Kidney (tissue), 14 donors: Measurements from ENCODE around the gene UBTD1. TPM values are rescaled to one million over a fixed set of nuclear protein-coding genes. Genes with fewer than 3 reads are reported as not detected.
"Not testable (repeated sequence)": the region's sequence is repeated elsewhere in the genome, so short reads cannot be mapped to it uniquely, and the experiment has no call there.

ENCODE experiments used
- DNase-seq, 5 donors: peaks; one replicate each; pipeline ENCODE4 v3.0.0-alpha.2; 2013 to 2020
- FAIRE-seq: peaks from 2 replicates; lab custom pipeline; 2012; peaks lifted over from hg19 to GRCh38; lab: Jason Lieb, UNC
- H3K27ac ChIP-seq, 2 donors: one replicate each; pipeline ENCODE4 v1.7.0; 2013; ENCODE audit warnings: low read depth in 2 of 2, low read length in 2 of 2, inconsistent platforms in 1 of 2
- H3K27me3 ChIP-seq: one replicate; pipeline ENCODE4 v1.7.1; 2013; ENCODE audit warnings: low read length, inconsistent platforms; ENCODE audit not compliant: control insufficient read depth, insufficient read depth
- H3K36me3 ChIP-seq, 3 donors: one replicate each; pipeline versions ENCODE4 v1.7.0 to v1.7.1; 2013; ENCODE audit warnings: low read length in 3 of 3, control low read depth in 1 of 3, inconsistent platforms in 1 of 3; ENCODE audit not compliant: insufficient read depth in 3 of 3, control insufficient read depth in 2 of 3
- H3K4me1 ChIP-seq, 3 donors: one replicate each; pipeline versions ENCODE4 v1.7.0 to v1.7.1; 2013; ENCODE audit warnings: low read length in 3 of 3, inconsistent platforms in 1 of 3, low read depth in 1 of 3; ENCODE audit not compliant: control insufficient read depth in 2 of 3, insufficient read depth in 2 of 3
- H3K4me3 ChIP-seq, 3 donors: one replicate each; pipeline versions ENCODE4 v1.7.0 to v1.8.1; 2013; ENCODE audit warnings: low read length in 3 of 3, control low read depth in 1 of 3, inconsistent platforms in 1 of 3
- H3K9ac ChIP-seq, 3 donors: one replicate each; pipeline versions ENCODE4 v1.7.0 to v1.7.1; 2013; ENCODE audit warnings: low read length in 3 of 3, control low read depth in 1 of 3, inconsistent platforms in 1 of 3
- H3K9me3 ChIP-seq, 3 donors: one replicate each; pipeline versions ENCODE4 v1.7.0 to v1.7.1; 2013; ENCODE audit warnings: low read length in 3 of 3, control low read depth in 1 of 3, inconsistent platforms in 1 of 3; ENCODE audit not compliant: control insufficient read depth in 2 of 3, insufficient read depth in 1 of 3
- CTCF ChIP-seq: IDR thresholded peaks from 3 replicates; pipeline ENCODE4 v1.5.1; 2012; ENCODE audit warnings: mild to moderate bottlenecking, moderate library complexity, borderline replicate concordance; ENCODE audit not compliant: insufficient read depth; ENCODE audit errors: extremely low read depth
- intact Hi-C: fragments of 100-400 bp; cut with DNase I; formaldehyde crosslinking; loops from one replicate; pipeline ENCODE4 v1.11.1; 2022
- polyA plus RNA-seq: library from polyadenylated mRNA; stranded (reverse); fragments of 350-450 nt; fragmentation: Illumina TruSeq; extraction: RNeasy Lipid Tissue Mini Kit (QIAGEN cat#74804); gene quantifications from one replicate; pipeline ENCODE4 v1.2.3, GENCODE V29; 2014; ENCODE audit warnings: low read depth, low replicate concordance; ENCODE audit not compliant: insufficient read depth
- total RNA-seq: library from RNA; stranded (reverse); fragmentation: NEBNext Ultra II Directional; extraction: Animal tissue kit (Norgen Biotek cat#: 25700); gene quantifications from one replicate; pipeline ENCODE4 v1.2.1, GENCODE V29; 2021
- donor health status: control.
- donor health status: control.
- donor health status: control.
- donor health status: control.
- donor health status: control.
- donor health status: DM: yes; HTN: yes; CAD: no.
- donor health status: Normal renal cell carcinoma (clear cell type).

The UBTD1 gene
- total and polyA plus RNA-seq, 2 donors from 2014 or later, result 17.4 to 26.1 TPM

GRCh38 chr10:97466755-97467154 lies 32.0 kb upstream of the UBTD1 start:
- intact Hi-C loops, result no loop called here

GRCh38 chr10:97468162-97468561 lies 30.6 kb upstream of the UBTD1 start:
- no peaks in the 10 kb centered on the region for H3K9me3 ChIP-seq
- no peak for TF ChIP-seq CTCF
- FAIRE-seq (no peak), DNase-seq (no peak)
- H3K27me3 ChIP-seq, result no peaks in the 10 kb centered on the region
- peaks cover 0 to 6% (median 0%) of the 10 kb centered on the region in 3 donors for H3K4me1 ChIP-seq
- intact Hi-C loops, result no loop called here
- H3K27ac ChIP-seq, result no peak overlapping the region
- peaks cover 21 to 49% (median 44%) of the 10 kb centered on the region in 3 donors for H3K36me3 ChIP-seq
- no peak overlapping the region for H3K4me3 ChIP-seq
- H3K9ac ChIP-seq, result no peak overlapping the region

More at GRCh38 chr10:97466755-97467154, 32.0 kb upstream of the UBTD1 start:
- no peak for DNase-seq
- H3K27me3 ChIP-seq, result no peaks in the 10 kb centered on the region
- peaks cover 0 to 6% (median 0%) of the 10 kb centered on the region in 3 donors for H3K4me1 ChIP-seq
- FAIRE-seq, result no peak
- peaks cover 26 to 60% (median 52%) of the 10 kb centered on the region in 3 donors for H3K36me3 ChIP-seq
- no peak overlapping the region for H3K9ac ChIP-seq
- TF ChIP-seq CTCF, result no peak
- no peaks in the 10 kb centered on the region for H3K9me3 ChIP-seq
- H3K4me3 ChIP-seq, result no peak overlapping the region
- H3K27ac ChIP-seq, result no peak overlapping the region

- H3K9ac ChIP-seq, H3K4me1 ChIP-seq, H3K27ac ChIP-seq, DNase-seq, FAIRE-seq, H3K9me3 ChIP-seq, H3K4me3 ChIP-seq, intact Hi-C loops, H3K27me3 ChIP-seq: not testable (repeated sequence)
- peaks cover 17 to 55% (median 45%) of the 10 kb centered on the region in 3 donors for H3K36me3 ChIP-seq
Measured at GRCh38 chr10:97468781-97469180, 29.9 kb upstream of the UBTD1 start.

GRCh38 chr10:97474918-97475317 lies 23.8 kb upstream of the UBTD1 start:
- TF ChIP-seq CTCF, result no peak
- intact Hi-C loops, result no loop called here
- no peaks in the 10 kb centered on the region for H3K9me3 ChIP-seq
- FAIRE-seq (no peak), DNase-seq (no peak)
- no peak overlapping the region for H3K9ac ChIP-seq
- H3K36me3 ChIP-seq, result peaks cover 12 to 66% (median 43%) of the 10 kb centered on the region in 3 donors
- H3K27me3 ChIP-seq, result no peaks in the 10 kb centered on the region
- H3K4me1 ChIP-seq, result no peaks in the 10 kb centered on the region
- no peak overlapping the region for H3K4me3 ChIP-seq
- no peak overlapping the region for H3K27ac ChIP-seq
